Thyroid gland (tissue), 4 donors: Measurements from ENCODE around the gene SMARCE1.

Source experiments
- CTCF ChIP-seq, 6 experiments: fragments of 200-600 bp in 3 of 6; fragments of 450-650 bp in 3 of 6; sonication (generic) in 3 of 6; IDR thresholded peaks; one replicate each; pipeline ENCODE4 v1.5.1; 2016 to 2019; ENCODE audit warnings: antibody characterized with exemption in 6 of 6, mild to moderate bottlenecking in 2 of 6, inconsistent platforms in 1 of 6, moderate library complexity in 1 of 6
- POLR2A ChIP-seq, 2 donors: fragments of 450-650 bp; IDR thresholded peaks; one replicate each; pipeline ENCODE4 v1.6.1; 2017; ENCODE audit warnings: antibody characterized with exemption in 2 of 2, mild to moderate bottlenecking in 2 of 2, moderate library complexity in 1 of 2

- TF ChIP-seq CTCF (IDR thresholded peaks at IDR 0.05) (no peak), POLR2A (IDR thresholded peaks at IDR 0.05) (no peak)
Measured at GRCh38 chr17:40687106-40687505, 39.5 kb upstream of the SMARCE1 start.
